Loucy (cell line): ENCODE measurements around the gene DROSHA.
"Not testable (repeated sequence)": the region's sequence is repeated elsewhere in the genome, so short reads cannot be mapped to it uniquely, and the experiment has no call there.

Source experiments
- H2AFZ ChIP-seq: fragments of 200-600 bp; sonication (generic); 2 replicates; pipeline ENCODE4 v1.6.0; 2016; ENCODE audit warnings: antibody characterized with exemption, mild to moderate bottlenecking, low read length, moderate library complexity
- H3F3A ChIP-seq: fragments of 200-600 bp; 2 replicates; pipeline ENCODE4 v1.6.0; 2016; ENCODE audit warnings: antibody characterized with exemption, low read depth, mild to moderate bottlenecking
- H3K27me3 ChIP-seq: fragments of 200-600 bp; sonication (generic); 2 replicates; pipeline ENCODE4 v1.6.1; 2014; ENCODE audit warnings: low read length, mild to moderate bottlenecking; ENCODE audit not compliant: insufficient read depth, poor library complexity, severe bottlenecking
- H3K36me3 ChIP-seq: fragments of 200-600 bp; sonication (generic); 2 replicates; pipeline ENCODE4 v1.6.1; 2016; ENCODE audit warnings: low read length; ENCODE audit not compliant: insufficient read depth
- H3K4me1 ChIP-seq: fragments of 200-600 bp; sonication (generic); 2 replicates; pipeline ENCODE4 v1.5.1; 2014; ENCODE audit warnings: low read length, mild to moderate bottlenecking; ENCODE audit not compliant: insufficient read depth, poor library complexity, severe bottlenecking
- H3K4me2 ChIP-seq: fragments of 200-600 bp; sonication (generic); 2 replicates; pipeline ENCODE4 v1.6.0; 2014; ENCODE audit warnings: antibody characterized with exemption, low read length, low read depth, mild to moderate bottlenecking; ENCODE audit not compliant: poor library complexity, severe bottlenecking
- H3K4me3 ChIP-seq: fragments of 200-600 bp; sonication (generic); 2 replicates; pipeline ENCODE4 v1.5.1; 2014; ENCODE audit warnings: low read length, mild to moderate bottlenecking, mixed read lengths; ENCODE audit not compliant: poor library complexity, severe bottlenecking
- H3K79me2 ChIP-seq: fragments of 200-600 bp; sonication (generic); 2 replicates; pipeline ENCODE4 v1.6.1; 2014; ENCODE audit warnings: low read length; ENCODE audit not compliant: insufficient read depth
- H3K9ac ChIP-seq: fragments of 200-600 bp; sonication (generic); 2 replicates; pipeline ENCODE4 v1.6.0; 2014; ENCODE audit warnings: mild to moderate bottlenecking, low read depth, low read length, moderate library complexity; ENCODE audit not compliant: poor library complexity, severe bottlenecking
- H3K9me2 ChIP-seq: fragments of 200-600 bp; sonication (generic); replicated peaks from 2 replicates; pipeline ENCODE4 v1.6.1; 2016; ENCODE audit warnings: low read depth, low read length, mixed read lengths
- H3K9me3 ChIP-seq: fragments of 200-600 bp; sonication (generic); 2 replicates; pipeline ENCODE4 v1.6.1; 2014; ENCODE audit warnings: mild to moderate bottlenecking, antibody characterized with exemption, low read length, low read depth; ENCODE audit not compliant: insufficient read depth
- H4K20me1 ChIP-seq: fragments of 200-600 bp; sonication (generic); 2 replicates; pipeline ENCODE4 v1.6.0; 2014; ENCODE audit warnings: antibody characterized with exemption, low read length, mild to moderate bottlenecking; ENCODE audit not compliant: insufficient read depth, poor library complexity, severe bottlenecking
- CTCF ChIP-seq: fragments of 200-600 bp; sonication (generic); conservative IDR thresholded peaks from 2 replicates; pipeline ENCODE4 v1.5.1; 2014; ENCODE audit warnings: mild to moderate bottlenecking, antibody characterized with exemption, low read length
- EZH2phosphoT487 ChIP-seq: fragments of 200-600 bp; IDR thresholded peaks from 2 replicates; pipeline ENCODE4 v1.6.1; 2018; ENCODE audit warnings: antibody characterized with exemption, mild to moderate bottlenecking, moderate library complexity, borderline replicate concordance

DROSHA gene

GRCh38 chr5:31401691-31402090, 130.2 kb downstream of the DROSHA start:
- H2AFZ ChIP-seq, result no peak overlapping the region
- no peak overlapping the region for H3K4me3 ChIP-seq
- H3K9me3 ChIP-seq, result no peaks in the 10 kb centered on the region
- no peaks in the 10 kb centered on the region for H3K9me2 ChIP-seq
- TF ChIP-seq CTCF (no peak), EZH2phosphoT487 (no peak)
- peaks cover 51% of the 10 kb centered on the region; the same call in 1 of the 2 replicates for H3K36me3 ChIP-seq
- H3F3A ChIP-seq, result no peaks in the 10 kb centered on the region
- H3K4me1 ChIP-seq, result no peaks in the 10 kb centered on the region
- H3K9ac ChIP-seq, result no peak overlapping the region
- H4K20me1 ChIP-seq, result no peaks in the 10 kb centered on the region
- no peaks in the 10 kb centered on the region for H3K79me2 ChIP-seq
- no peak overlapping the region for H3K4me2 ChIP-seq
- H3K27me3 ChIP-seq, result no peaks in the 10 kb centered on the region

- Histone ChIP-seq H3F3A (no peaks in the 10 kb centered on the region), H3K4me3 (no peak overlapping the region), H3K4me2 (no peak overlapping the region), H3K79me2 (no peaks in the 10 kb centered on the region), H3K9me3 (no peaks in the 10 kb centered on the region), H4K20me1 (no peaks in the 10 kb centered on the region), H2AFZ (no peak overlapping the region), H3K36me3 (peaks cover 22% of the 10 kb centered on the region; the same call in 1 of the 2 replicates), H3K27me3 (no peaks in the 10 kb centered on the region), H3K4me1 (no peaks in the 10 kb centered on the region), H3K9me2 (no peaks in the 10 kb centered on the region), H3K9ac (no peak overlapping the region)
- TF ChIP-seq CTCF (peak; percentile 19; the same call in 1 of the 2 replicates), EZH2phosphoT487 (no peak)
These were observed 133.9 kb downstream of the DROSHA start for GRCh38 chr5:31397926-31398557.

GRCh38 chr5:31396611-31397295, 135.1 kb downstream of the DROSHA start:
- H4K20me1 ChIP-seq, result no peaks in the 10 kb centered on the region
- peaks cover 15% of the 10 kb centered on the region; the same call in 1 of the 2 replicates for H3K36me3 ChIP-seq
- H3F3A ChIP-seq, result no peaks in the 10 kb centered on the region
- no peak overlapping the region for H3K4me3 ChIP-seq
- H3K9me3 ChIP-seq, result no peaks in the 10 kb centered on the region
- H2AFZ ChIP-seq, result no peak overlapping the region
- no peak overlapping the region for H3K4me2 ChIP-seq
- no peaks in the 10 kb centered on the region for H3K9me2 ChIP-seq
- no peaks in the 10 kb centered on the region for H3K4me1 ChIP-seq
- no peaks in the 10 kb centered on the region for H3K79me2 ChIP-seq
- TF ChIP-seq CTCF, result no peak
- TF ChIP-seq EZH2phosphoT487, result no peak
- H3K9ac ChIP-seq, result no peak overlapping the region
- no peaks in the 10 kb centered on the region for H3K27me3 ChIP-seq

- not testable (repeated sequence) for H3F3A ChIP-seq, H2AFZ ChIP-seq, H3K36me3 ChIP-seq, H3K27me3 ChIP-seq, H3K9me2 ChIP-seq, H3K79me2 ChIP-seq, H3K4me3 ChIP-seq, H3K9me3 ChIP-seq, H3K4me2 ChIP-seq, H4K20me1 ChIP-seq, H3K4me1 ChIP-seq, H3K9ac ChIP-seq
These were observed 136.3 kb downstream of the DROSHA start for GRCh38 chr5:31395450-31396045.
